A549 (cell line): ENCODE results near the gene ELANE.

ENCODE experiments used
- POLR2A ChIP-seq: IDR thresholded peaks from 2 replicates; pipeline ENCODE4 v1.6.1; 2012; ENCODE audit warnings: mild to moderate bottlenecking, low read length
- TF ChIP-seq, protein P1 (sequence below): fragments of >200 bp; sonication (Bioruptor Twin); formaldehyde crosslinking; IDR thresholded peaks from 3 replicates; pipeline ENCODE4 v1.5.1; 2016

DNA sequence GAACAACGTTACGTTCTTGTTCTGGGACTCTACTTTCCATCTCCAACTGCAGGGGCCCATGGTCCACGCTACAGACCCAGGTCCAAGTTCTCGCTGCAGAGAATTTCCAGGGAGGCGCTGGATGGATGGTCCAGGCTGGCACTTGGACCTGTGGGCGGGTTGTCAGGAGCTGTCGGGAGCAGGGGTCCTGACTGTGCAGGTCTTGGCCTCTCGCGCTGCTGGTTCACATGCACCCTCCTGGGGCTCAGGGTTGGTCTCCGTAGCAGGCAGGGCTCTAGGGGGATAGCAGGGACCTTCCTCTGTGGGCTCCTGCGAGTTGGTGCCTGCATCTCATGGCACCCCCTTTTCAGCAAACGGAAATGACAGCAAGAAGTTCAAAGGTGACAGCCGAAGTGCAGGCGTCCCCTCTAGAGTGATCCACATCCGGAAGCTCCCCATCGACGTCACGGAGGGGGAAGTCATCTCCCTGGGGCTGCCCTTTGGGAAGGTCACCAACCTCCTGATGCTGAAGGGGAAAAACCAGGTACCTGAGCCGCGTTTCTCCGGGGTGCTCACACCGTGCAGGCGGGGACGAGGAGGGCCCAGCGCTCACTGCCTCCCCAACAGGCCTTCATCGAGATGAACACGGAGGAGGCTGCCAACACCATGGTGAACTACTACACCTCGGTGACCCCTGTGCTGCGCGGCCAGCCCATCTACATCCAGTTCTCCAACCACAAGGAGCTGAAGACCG is 48.3 kb upstream of the ELANE start:
- TF ChIP-seq, protein P1, sequence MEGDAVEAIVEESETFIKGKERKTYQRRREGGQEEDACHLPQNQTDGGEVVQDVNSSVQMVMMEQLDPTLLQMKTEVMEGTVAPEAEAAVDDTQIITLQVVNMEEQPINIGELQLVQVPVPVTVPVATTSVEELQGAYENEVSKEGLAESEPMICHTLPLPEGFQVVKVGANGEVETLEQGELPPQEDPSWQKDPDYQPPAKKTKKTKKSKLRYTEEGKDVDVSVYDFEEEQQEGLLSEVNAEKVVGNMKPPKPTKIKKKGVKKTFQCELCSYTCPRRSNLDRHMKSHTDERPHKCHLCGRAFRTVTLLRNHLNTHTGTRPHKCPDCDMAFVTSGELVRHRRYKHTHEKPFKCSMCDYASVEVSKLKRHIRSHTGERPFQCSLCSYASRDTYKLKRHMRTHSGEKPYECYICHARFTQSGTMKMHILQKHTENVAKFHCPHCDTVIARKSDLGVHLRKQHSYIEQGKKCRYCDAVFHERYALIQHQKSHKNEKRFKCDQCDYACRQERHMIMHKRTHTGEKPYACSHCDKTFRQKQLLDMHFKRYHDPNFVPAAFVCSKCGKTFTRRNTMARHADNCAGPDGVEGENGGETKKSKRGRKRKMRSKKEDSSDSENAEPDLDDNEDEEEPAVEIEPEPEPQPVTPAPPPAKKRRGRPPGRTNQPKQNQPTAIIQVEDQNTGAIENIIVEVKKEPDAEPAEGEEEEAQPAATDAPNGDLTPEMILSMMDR: no peak
- no peak for TF ChIP-seq POLR2A
